ENCODE data around the gene MALAT1. TPM values are rescaled to one million over a fixed set of nuclear protein-coding genes. Genes with fewer than 3 reads are reported as not detected.
A peak's percentile ranks its signal among the peaks of the same experiment; 100 is the strongest.

MALAT1 gene
- total and polyA plus RNA-seq, 2 of the 13 experiments (the other 11 are each of a cell fraction or from before 2014, with no cell fraction given): 143 to 1,237 TPM

- H3K27ac ChIP-seq (ENCODE audit: extremely low read length, insufficient read depth, low read length): no peak overlapping the region
- ChIA-PET POLR2A (interaction anchor here (0.9 kb wide), 1 partner anchor 28 kb away, joined by 4 read pairs; no protein-coding TSS in a partner anchor), CTCF (ENCODE audit: low intra/inter-chr PET ratio, low total read pairs) (no interaction called here)
- peak; percentile 10 for TF ChIP-seq AGO2 (optimal IDR thresholded peaks at IDR 0.05; ENCODE audit: low read depth, low read length)
- TF ChIP-seq RBFOX2 (IDR thresholded peaks at IDR 0.05; ENCODE audit: low read depth, low read length): peak; percentile 51
- TF ChIP-seq THAP9 (CRISPR knock-in tag; IDR thresholded peaks at IDR 0.05; ENCODE audit: borderline replicate concordance): no peak
- DNase-seq (ENCODE audit: low spot score) (no peak), FAIRE-seq (no peak), ATAC-seq (no peak)
- intact Hi-C loops (cut with micrococcal nuclease; ENCODE audit: unreplicated experiment): no loop called here
- H3K9me3 ChIP-seq (ENCODE audit: low read length): no peaks in the 10 kb centered on the region
- no peaks in the 10 kb centered on the region for H3K4me1 ChIP-seq (ENCODE audit: insufficient read depth, low read length)
- no peaks in the 10 kb centered on the region for H4K20me1 ChIP-seq (ENCODE audit: insufficient read depth, low read length)
- no peak overlapping the region for H2AFZ ChIP-seq (ENCODE audit: low read length)
- no peaks in the 10 kb centered on the region for H3K27me3 ChIP-seq (ENCODE audit: control insufficient read depth in 1 of 2, insufficient read depth in 2 of 2, low read length in 2 of 2)
- H3K79me2 ChIP-seq (ENCODE audit: insufficient read depth, low read length): no peaks in the 10 kb centered on the region
- WGBS (ENCODE audit: low lambda C conversion rate): 99% methylated on average over 70 of the region's 92 CpGs
- in situ Hi-C loops (cut with HindIII; ENCODE audit: extremely low pct_ligation_motif_present, low pct_unique_long_range_greater_than_20kb): no loop called here
- no peak overlapping the region for H3K9ac ChIP-seq (ENCODE audit: insufficient read depth, low read depth, low read length)
- H3K4me2 ChIP-seq (ENCODE audit: low read depth, low read length): no peak overlapping the region
- no TSS peak for BruUV-seq (replicated peaks)
- peaks cover 14 to 32% of the 10 kb centered on the region in 2 experiments; a peak in 4 of 5 replicates for H3K36me3 ChIP-seq (replicated peaks in 1 of 2; ENCODE audit: control insufficient read depth in 1 of 2, insufficient read depth in 2 of 2, low read length in 2 of 2)
- H3K4me3 ChIP-seq (replicated peaks in 1 of 3; ENCODE audit: insufficient read depth in 1 of 3, low read depth in 2 of 3, low read length in 3 of 3): no peak overlapping the region
Observed at GRCh38 chr11:65538915-65539743, 40.3 kb downstream of the MALAT1 start.

All from HepG2 (cell line).